Lower leg skin (tissue), 3 donors: ENCODE results near the gene PATJ.

Experiments
- CTCF ChIP-seq, 3 donors: fragments of 450-650 bp; IDR thresholded peaks; one replicate each; pipeline ENCODE4 v1.5.1; 2016; ENCODE audit warnings: antibody characterized with exemption in 3 of 3, mild to moderate bottlenecking in 3 of 3, moderate library complexity in 2 of 3
- POLR2A ChIP-seq, 2 donors: fragments of 450-650 bp; IDR thresholded peaks; one replicate each; pipeline ENCODE4 v1.6.1; 2016 to 2017; ENCODE audit warnings: antibody characterized with exemption in 2 of 2, mild to moderate bottlenecking in 1 of 2, moderate library complexity in 1 of 2

- TF ChIP-seq CTCF (IDR thresholded peaks at IDR 0.05), result no peak
- no peak for TF ChIP-seq POLR2A (IDR thresholded peaks at IDR 0.05)
Observed at GRCh38 chr1:61952675-61953074, 210.4 kb downstream of the PATJ start.
